Hematopoietic multipotent progenitor cell treated with erythropoietin and hydrocortisone succinate and interleukin-3 and kit ligand, for 8 days (in vitro differentiated cells): ENCODE data around the gene AHI1.

Experiments
- DNase-seq: peaks from one replicate; pipeline ENCODE4 v3.0.0-alpha.2; 2015

AHI1 gene

DNA sequence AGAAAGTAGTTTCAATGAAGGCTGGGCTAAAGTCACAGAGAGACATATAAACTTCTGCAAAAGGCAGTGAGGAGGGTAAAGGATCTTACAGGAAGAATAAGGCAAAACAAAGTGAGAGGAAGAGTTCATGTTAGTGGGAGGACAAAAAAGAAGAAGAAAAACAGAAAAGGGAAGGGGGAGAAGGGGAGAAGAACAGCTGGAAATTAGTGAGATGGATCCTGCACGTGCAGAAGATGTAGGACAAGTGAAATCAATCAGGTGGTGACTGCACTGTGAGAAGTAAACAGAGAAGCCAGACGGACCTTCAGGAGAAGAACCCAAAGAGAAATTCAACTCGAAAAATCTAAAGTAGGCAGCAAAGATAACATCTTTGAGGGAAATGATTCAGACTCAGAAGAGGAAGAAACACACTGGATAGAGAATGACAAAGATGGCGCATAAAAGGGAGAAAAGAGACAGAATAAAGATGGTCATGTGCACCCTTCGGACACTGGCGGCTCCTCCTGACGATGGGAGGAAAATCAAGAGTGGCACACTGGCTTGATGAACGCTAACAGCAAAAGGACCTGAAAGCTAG, 210.5 kb downstream of the AHI1 start:
- DNase-seq = peak; percentile 12

DNA sequence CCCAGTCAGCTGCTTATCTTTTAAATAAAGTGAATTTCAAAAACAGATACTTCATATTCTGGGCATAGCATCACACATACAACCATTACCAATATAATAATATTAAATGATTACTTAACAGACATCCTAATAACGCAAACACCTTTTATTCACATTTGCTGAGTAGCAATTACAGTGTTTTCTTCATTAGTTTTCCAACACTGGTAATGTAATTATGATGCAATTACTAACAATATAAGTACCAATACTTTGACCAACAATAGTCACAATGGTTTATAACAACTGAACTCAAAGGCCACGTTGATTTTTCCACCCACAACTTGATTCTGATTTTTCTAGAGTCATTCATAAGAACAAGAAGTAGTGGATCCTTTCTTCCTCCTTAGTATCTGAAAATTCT, 212.4 kb downstream of the AHI1 start:
- no peak for DNase-seq

DNA sequence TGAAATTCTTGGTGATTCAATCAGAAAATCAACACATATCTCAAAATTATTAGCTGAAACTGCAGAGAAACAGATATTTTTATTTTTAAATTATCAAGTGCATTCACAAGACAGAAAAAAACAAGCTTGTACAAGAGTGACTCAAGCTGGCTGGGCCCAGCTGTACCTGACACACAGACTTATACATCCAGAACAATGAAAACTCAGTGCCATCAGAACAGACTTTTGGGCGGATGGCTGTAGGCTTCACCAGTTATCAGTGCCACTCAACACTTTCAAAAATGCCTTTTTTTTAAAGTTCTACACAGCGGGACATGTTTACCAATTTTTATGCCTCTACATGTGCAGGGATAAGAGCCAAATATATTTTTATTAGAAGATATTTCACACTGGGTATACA, 213.6 kb downstream of the AHI1 start:
- DNase-seq = peak; percentile 41

DNA sequence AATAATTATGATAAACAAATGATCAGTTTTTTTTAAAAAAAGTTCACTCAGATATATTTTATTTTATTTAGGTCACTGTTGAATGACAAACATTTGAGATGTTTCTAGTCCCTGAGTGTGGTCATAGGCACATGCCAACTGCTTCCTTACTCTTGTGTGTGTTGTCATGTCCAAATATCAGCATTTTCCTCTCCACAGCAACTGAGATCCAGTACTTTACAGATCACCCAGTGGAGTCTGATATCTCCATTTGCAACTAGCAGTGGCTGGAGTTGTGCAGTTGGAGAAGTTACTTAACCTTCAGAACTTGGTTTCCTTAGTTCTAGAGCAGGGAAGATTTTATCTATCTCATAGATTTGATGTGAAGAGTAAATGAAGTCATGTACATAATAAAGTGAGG, 215.1 kb downstream of the AHI1 start:
- no peak for DNase-seq

- DNase-seq = no peak
Observed at GRCh38 chr6:135281964-135282363, 215.6 kb downstream of the AHI1 start.

- DNase-seq = peak; percentile 29
Observed at GRCh38 chr6:135281227-135281626, 216.3 kb downstream of the AHI1 start.

GRCh38 chr6:135280375-135281136, 217.0 kb downstream of the AHI1 start:
- peak; percentile 77 for DNase-seq

- DNase-seq = no peak
Observed at GRCh38 chr6:135277422-135277821, 220.1 kb downstream of the AHI1 start.

- no peak for DNase-seq
Observed at GRCh38 chr6:135274561-135275293, 222.8 kb downstream of the AHI1 start.

DNA sequence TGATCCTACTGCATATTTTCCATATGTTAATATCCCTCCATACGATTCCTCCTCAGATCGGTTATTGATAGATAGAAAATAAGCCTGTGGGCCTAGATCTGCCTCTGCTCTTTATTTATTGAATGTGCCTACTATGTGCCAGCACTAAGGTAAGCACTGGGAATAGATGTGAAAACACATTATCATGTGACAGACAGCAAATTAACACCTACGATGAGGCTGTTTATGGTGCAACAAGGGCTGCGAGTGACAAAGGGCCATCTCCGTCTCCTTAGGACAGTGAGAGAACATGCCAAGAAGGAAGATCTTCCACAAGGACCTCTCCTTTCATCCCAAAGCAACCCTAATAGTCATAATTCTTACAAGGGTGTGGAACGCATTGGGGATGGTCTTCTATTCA, 225.9 kb downstream of the AHI1 start:
- no peak for DNase-seq

- DNase-seq = no peak
Observed at GRCh38 chr6:135270676-135271536, 226.6 kb downstream of the AHI1 start.

GRCh38 chr6:135269481-135269891, 228.1 kb downstream of the AHI1 start:
- no peak for DNase-seq

DNA sequence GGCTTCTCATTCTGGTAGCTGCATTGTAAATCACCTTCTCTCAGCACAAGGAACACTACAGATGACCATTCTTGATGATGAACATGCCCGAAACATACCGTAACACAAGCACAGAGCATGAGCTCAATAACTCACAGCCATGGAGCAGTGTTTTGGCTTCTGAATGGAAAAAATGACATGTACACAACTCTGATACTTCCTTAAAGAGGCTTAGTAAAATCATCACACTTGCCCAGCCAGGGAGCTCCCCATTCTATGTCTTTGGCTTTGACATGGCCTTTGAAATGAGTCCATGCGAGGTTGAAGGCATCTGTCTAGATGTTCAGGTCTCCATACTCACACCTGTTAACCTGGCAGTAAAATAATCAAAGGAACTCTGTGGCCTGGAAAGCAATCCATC, 228.8 kb downstream of the AHI1 start:
- no peak for DNase-seq

DNA sequence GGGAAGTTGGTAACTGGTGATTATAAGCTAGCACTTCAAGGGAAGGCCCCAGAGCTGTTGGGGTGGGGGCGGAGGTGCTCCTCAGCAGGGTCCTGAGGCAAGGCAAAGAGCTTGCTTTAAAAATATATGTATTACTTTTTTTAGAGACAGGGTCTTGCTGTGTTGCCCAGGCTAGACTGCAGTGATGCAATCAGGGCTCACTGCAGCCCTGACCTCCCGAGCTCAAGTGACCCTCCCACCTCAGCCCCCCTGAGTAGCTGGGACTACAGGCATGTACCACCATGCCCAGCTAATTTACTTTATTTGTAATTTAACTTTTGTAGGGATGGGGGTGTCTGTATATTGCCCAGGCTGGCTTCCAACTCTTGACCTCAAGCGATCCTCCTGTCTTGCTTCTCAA, 229.3 kb downstream of the AHI1 start:
- DNase-seq = no peak

GRCh38 chr6:135267085-135267484, 230.5 kb downstream of the AHI1 start:
- no peak for DNase-seq

- no peak for DNase-seq
Observed at GRCh38 chr6:135266675-135267074, 230.9 kb downstream of the AHI1 start.

DNA sequence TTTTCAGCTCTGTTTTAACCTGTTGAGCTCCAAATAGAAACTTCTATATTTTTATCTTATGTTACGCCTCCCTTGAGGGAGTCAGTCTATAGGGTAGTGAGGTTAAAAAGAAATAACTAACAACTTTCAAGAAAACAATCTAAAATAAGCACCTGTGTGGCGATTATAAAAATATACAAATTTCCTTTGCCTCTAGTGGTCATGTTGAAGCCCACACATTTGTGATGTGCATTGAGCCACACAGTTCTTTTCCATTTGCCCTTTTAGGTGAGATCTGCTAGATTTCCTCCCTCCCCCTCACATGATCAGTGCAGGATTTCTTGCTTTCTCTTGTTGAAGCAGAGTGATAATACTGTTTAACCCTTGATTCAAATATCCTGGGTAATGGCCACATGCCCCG, 232.3 kb downstream of the AHI1 start:
- no peak for DNase-seq

DNA sequence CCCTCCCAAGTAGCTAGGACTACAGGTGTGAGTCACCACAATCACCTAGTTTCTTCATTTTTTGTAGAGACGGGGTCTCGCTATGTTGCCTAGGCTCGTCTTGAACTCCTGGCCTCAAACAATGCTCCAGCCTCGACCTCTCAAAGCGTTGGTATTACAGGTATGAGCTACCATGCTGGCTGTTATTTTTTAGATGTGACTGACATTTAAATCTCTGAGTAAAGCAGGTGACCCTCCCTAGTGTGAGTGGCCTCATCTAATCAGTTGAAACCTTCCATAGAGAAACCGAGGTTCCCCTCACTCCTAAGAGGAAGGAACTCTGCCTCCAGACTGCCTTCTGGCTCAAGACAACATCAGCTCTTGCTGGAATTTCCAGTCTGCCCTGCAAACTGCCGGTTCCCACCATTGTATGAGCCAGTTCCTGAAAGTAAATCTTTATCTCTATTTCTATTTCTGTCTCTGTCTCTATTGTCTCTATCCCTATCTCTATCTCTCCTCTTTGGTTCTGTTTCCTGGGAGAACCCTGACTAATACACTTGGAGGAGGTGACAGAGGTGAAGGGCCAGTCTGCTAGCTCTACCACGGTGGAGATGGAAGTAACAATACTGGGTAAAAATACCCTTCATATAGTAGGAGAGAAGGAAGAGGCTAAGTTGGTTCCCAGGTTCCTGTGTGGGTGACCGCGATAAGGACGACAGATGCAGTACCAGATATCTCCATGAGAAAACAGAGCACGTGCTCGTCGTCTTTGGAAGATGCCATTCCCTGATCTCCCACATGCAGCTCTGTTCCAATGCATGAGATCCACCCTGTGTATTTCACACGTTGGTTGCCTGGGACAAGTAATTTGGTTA, 235.4 kb downstream of the AHI1 start:
- peak; percentile 59 for DNase-seq

GRCh38 chr6:135260612-135261011, 236.9 kb downstream of the AHI1 start:
- DNase-seq = no peak

GRCh38 chr6:135258970-135259369, 238.6 kb downstream of the AHI1 start:
- no peak for DNase-seq

DNA sequence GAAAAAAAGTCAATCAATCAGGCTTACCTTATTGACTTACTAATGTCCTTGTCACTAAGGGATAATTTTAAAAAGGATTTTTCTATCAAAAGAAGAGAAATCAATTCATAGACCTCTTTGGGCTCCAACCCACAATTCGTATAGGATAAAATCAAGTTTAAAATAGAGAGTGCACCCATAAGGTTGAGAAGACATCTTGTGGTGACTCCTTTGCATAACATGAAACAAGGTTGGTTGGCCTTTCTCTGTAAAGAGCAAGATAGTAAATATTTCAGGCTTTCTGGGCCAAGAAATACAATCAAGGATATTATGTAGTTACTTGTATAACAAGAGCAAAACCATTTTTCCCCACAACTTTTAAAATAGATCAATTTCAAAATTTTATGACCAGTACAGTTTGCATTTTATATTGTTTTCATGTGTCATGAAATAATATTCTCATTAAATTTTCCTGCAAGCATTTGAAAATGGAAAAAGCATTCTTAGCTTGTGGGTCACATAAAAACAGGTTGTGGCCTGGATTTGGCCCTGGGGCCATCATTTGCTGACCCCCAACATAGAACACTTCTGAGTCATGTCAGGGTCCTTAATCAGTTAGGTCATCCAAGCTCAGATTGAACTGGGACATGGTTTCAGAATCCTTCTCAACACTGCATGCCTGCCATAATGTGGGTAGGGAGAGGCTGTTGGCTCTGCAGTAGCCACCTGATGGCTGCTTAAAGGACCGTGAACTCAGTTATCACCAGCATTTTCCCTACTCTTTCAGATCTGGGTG, 239.7 kb downstream of the AHI1 start:
- peak; percentile 46 for DNase-seq
